ENCODE data around the gene CUL5.

Gene CUL5

GRCh38 chr11:108032800-108033199 lies 24.1 kb downstream of the CUL5 start:
- Histone ChIP-seq H3K27ac (ENCODE audit: low read depth, low read length) (no peak overlapping the region), H3K27me3 (ENCODE audit: low read length) (no peaks in the 10 kb centered on the region), H3F3A (ENCODE audit: insufficient read depth) (no peaks in the 10 kb centered on the region), H4K20me1 (ENCODE audit: low read depth, low read length) (no peaks in the 10 kb centered on the region), H3K9me2 (replicated peaks; ENCODE audit: insufficient read depth, low read length) (no peaks in the 10 kb centered on the region), H3K9ac (ENCODE audit: low read length) (no peak overlapping the region), H3K36me3 (ENCODE audit: low read length) (peaks cover 5% of the 10 kb centered on the region; the same call in 1 of the 2 replicates), H3K9me3 (ENCODE audit: insufficient read depth, low read length) (no peaks in the 10 kb centered on the region), H3K4me3 (ENCODE audit: insufficient read depth, low read length, poor library complexity, severe bottlenecking) (no peak overlapping the region), H3K4me2 (ENCODE audit: low read depth, low read length, poor library complexity, severe bottlenecking) (no peak overlapping the region), H3K79me2 (ENCODE audit: insufficient read depth, low read length) (peaks cover 55% of the 10 kb centered on the region), H2AFZ (ENCODE audit: low read depth, low read length, severe bottlenecking) (no peak overlapping the region)
- TF ChIP-seq, protein P1, sequence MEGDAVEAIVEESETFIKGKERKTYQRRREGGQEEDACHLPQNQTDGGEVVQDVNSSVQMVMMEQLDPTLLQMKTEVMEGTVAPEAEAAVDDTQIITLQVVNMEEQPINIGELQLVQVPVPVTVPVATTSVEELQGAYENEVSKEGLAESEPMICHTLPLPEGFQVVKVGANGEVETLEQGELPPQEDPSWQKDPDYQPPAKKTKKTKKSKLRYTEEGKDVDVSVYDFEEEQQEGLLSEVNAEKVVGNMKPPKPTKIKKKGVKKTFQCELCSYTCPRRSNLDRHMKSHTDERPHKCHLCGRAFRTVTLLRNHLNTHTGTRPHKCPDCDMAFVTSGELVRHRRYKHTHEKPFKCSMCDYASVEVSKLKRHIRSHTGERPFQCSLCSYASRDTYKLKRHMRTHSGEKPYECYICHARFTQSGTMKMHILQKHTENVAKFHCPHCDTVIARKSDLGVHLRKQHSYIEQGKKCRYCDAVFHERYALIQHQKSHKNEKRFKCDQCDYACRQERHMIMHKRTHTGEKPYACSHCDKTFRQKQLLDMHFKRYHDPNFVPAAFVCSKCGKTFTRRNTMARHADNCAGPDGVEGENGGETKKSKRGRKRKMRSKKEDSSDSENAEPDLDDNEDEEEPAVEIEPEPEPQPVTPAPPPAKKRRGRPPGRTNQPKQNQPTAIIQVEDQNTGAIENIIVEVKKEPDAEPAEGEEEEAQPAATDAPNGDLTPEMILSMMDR (IDR thresholded peaks at IDR 0.05; ENCODE audit: insufficient read depth, low read length, poor library complexity, severe bottlenecking), result no peak
- TF ChIP-seq EZH2phosphoT487 (conservative IDR thresholded peaks at IDR 0.05; ENCODE audit: low read length), result no peak

DNA sequence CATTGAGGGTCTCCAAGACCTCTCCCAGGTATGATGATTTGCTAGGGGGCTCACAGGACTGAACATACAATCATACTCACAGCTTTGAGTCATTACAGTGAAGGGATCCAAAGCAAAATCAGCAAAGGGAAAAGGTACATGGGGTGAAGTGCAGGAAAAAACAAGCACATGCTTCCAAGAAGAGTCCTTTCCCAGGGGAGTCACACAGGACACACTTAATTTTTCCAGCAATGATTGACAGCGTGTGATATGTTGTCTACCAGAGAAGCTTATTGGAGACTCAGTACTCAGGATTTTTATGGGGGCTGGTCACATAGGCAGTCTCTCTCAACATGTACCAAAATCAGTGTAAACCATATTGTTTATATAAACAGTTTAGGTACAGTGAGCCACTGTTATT lies 25.3 kb downstream of the CUL5 start:
- Histone ChIP-seq H3K36me3 (ENCODE audit: low read length) (peaks cover 5% of the 10 kb centered on the region; the same call in 1 of the 2 replicates), H3K4me2 (ENCODE audit: low read depth, low read length, poor library complexity, severe bottlenecking) (no peak overlapping the region), H3F3A (ENCODE audit: insufficient read depth) (no peaks in the 10 kb centered on the region), H4K20me1 (ENCODE audit: low read depth, low read length) (no peaks in the 10 kb centered on the region), H3K9me2 (replicated peaks; ENCODE audit: insufficient read depth, low read length) (no peaks in the 10 kb centered on the region), H2AFZ (ENCODE audit: low read depth, low read length, severe bottlenecking) (no peak overlapping the region), H3K4me3 (ENCODE audit: insufficient read depth, low read length, poor library complexity, severe bottlenecking) (no peak overlapping the region), H3K9ac (ENCODE audit: low read length) (no peak overlapping the region), H3K27ac (ENCODE audit: low read depth, low read length) (no peak overlapping the region), H3K27me3 (ENCODE audit: low read length) (no peaks in the 10 kb centered on the region), H3K9me3 (ENCODE audit: insufficient read depth, low read length) (no peaks in the 10 kb centered on the region), H3K79me2 (ENCODE audit: insufficient read depth, low read length) (peaks cover 43% of the 10 kb centered on the region)
- TF ChIP-seq, protein P1 (IDR thresholded peaks at IDR 0.05; ENCODE audit: insufficient read depth, low read length, poor library complexity, severe bottlenecking), result no peak
- no peak for TF ChIP-seq EZH2phosphoT487 (conservative IDR thresholded peaks at IDR 0.05; ENCODE audit: low read length)

- Histone ChIP-seq H4K20me1 (ENCODE audit: low read depth, low read length) (no peaks in the 10 kb centered on the region), H3K4me3 (ENCODE audit: insufficient read depth, low read length, poor library complexity, severe bottlenecking) (no peak overlapping the region), H3K36me3 (ENCODE audit: low read length) (peaks cover 5% of the 10 kb centered on the region; the same call in 1 of the 2 replicates), H3K79me2 (ENCODE audit: insufficient read depth, low read length) (peaks cover 34% of the 10 kb centered on the region), H3K9me2 (replicated peaks; ENCODE audit: insufficient read depth, low read length) (no peaks in the 10 kb centered on the region), H3K9me3 (ENCODE audit: insufficient read depth, low read length) (no peaks in the 10 kb centered on the region), H3K27ac (ENCODE audit: low read depth, low read length) (no peak overlapping the region), H3F3A (ENCODE audit: insufficient read depth) (no peaks in the 10 kb centered on the region), H3K9ac (ENCODE audit: low read length) (no peak overlapping the region), H2AFZ (ENCODE audit: low read depth, low read length, severe bottlenecking) (no peak overlapping the region), H3K27me3 (ENCODE audit: low read length) (no peaks in the 10 kb centered on the region), H3K4me2 (ENCODE audit: low read depth, low read length, poor library complexity, severe bottlenecking) (no peak overlapping the region)
- TF ChIP-seq, protein P1 (IDR thresholded peaks at IDR 0.05; ENCODE audit: insufficient read depth, low read length, poor library complexity, severe bottlenecking), result no peak
- no peak for TF ChIP-seq EZH2phosphoT487 (conservative IDR thresholded peaks at IDR 0.05; ENCODE audit: low read length)
These were observed 26.3 kb downstream of the CUL5 start for GRCh38 chr11:108034952-108035351.
